ENCODE measurements around the gene ZNF423.

ZNF423 gene

DNA sequence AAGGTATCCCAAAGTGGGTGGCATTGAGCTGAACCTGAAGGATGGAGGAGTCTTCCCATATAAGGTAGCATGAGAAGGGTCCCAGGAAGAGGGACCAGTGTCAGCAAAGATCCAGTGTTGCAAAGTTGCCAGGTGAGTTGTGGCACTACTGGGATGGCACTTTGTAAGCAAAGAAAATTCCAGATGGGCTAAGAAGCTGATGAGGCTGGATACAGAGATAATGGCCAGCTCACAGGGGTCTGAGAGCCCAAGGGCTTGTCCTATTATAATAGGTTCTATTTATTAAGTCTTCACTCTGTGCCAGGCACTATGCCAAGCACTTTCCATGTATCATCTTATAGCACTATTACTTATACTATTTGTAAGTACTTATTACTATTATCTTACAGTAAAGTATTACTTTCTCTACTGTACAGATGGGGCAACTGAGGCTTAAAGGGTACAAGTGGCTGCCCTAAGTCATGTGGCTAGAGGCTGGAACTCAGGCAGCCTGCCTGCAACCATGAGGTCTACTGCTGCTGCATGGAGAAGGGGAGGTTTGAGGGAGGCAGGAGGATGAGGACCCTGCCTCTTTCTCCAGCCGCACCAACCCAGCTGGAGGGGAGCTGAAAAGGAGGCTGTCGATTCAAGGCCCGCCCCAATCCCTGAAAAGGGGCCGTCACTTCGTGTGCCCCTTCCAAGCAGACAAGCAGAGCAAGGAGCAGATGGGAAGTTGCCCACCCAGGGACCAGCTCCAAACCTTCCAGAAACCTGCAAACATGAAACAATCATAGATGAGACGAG, 395.8 kb downstream of the ZNF423 start:
- no peak overlapping the region for H3K27ac Mint-ChIP-seq
- H3K36me3 Mint-ChIP-seq (ENCODE audit: low read depth), result no peaks in the 10 kb centered on the region
- peaks cover 33% of the 10 kb centered on the region for H3K4me1 Mint-ChIP-seq
- H3K9me3 Mint-ChIP-seq, result no peaks in the 10 kb centered on the region
- DNase-seq (no peak), ATAC-seq (no peak)
- no peak overlapping the region for H3K4me3 Mint-ChIP-seq
- H3K27me3 Mint-ChIP-seq, result no peaks in the 10 kb centered on the region

DNA sequence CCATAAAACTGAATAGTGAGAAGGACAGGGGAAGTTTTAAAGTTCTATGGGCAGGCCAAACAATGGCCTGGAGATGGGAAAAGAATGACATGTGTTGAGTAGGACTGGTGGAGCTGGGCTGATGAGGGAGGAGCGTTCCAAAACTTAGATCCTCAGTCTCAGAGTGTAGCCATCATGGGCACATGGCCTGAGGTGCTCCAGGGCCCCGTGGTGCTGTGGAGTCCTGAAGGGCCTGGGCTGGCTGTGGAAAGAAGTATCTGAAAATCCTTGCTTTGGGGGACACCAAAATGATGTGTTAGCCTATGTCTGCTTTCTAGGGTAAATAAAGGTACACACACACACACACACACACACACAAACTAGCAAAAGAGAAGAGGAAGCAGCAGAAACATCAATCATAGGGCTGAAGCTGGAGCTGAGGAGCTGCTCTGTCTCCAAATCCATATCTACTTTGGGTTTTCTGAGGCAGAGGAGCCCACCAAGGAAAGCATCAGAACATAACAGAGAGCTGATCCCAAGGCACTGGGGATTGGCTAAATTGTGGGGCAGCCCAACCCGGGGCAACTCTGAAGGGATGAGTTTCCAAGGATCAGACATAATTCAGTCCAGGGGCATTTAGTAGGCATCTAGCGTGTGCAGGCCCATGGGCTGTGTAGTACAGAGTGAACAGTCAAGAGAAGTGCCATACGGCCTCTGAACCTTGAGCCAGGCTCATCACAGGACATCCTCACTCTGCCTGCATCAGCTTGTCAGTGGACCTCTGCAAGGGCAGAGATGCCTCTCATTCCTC, 397.1 kb downstream of the ZNF423 start:
- Mint-ChIP-seq H3K4me1 (peaks cover 23% of the 10 kb centered on the region), H3K27me3 (peaks cover 2% of the 10 kb centered on the region), H3K36me3 (ENCODE audit: low read depth) (no peaks in the 10 kb centered on the region), H3K9me3 (no peaks in the 10 kb centered on the region), H3K27ac (no peak overlapping the region), H3K4me3 (no peak overlapping the region)
- no peak for DNase-seq
- ATAC-seq, result no peak

DNA sequence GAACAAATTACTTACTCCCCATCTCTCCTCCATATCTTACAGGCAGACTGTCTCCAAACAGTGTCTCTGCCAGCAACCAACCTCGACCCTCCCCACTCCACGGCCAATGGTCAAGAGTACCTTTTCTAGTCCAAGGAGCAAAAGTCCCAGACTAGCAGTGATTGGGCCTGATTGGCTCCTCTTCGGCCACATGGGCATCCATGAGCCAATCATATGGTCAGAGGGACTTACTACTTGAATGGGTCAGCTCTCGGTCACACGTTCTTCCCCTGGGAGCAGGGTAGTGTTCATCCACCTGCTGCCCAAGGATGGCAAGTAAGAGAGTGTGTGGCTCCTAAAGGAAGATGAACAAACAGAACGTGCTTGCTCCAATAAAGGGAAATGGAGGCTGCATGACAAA, 397.7 kb downstream of the ZNF423 start:
- Mint-ChIP-seq H3K9me3 (no peaks in the 10 kb centered on the region), H3K36me3 (ENCODE audit: low read depth) (no peaks in the 10 kb centered on the region), H3K4me1 (peaks cover 17% of the 10 kb centered on the region), H3K27ac (no peak overlapping the region), H3K4me3 (no peak overlapping the region), H3K27me3 (peaks cover 2% of the 10 kb centered on the region)
- ATAC-seq (no peak), DNase-seq (no peak)

DNA sequence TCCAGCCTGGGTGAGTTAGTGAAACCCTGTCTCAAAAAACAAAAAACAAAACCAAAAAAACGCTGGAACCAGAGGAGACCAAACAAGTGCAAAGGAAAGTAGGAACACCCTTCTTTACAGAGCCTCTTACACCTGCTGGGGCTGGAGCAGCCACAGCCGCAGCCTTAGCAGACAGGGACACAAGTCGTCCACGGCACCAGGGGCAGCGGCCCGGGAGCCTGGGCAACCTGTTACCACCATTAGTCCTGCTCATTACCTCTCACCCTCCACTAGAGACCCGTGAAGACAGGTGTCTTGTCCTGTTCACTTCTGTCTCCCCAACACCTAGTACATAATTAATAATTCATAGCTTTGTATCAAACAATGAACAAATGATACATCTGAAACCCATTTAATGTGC, 398.7 kb downstream of the ZNF423 start:
- Mint-ChIP-seq H3K36me3 (ENCODE audit: low read depth) (no peaks in the 10 kb centered on the region), H3K27ac (no peak overlapping the region), H3K4me3 (no peak overlapping the region), H3K27me3 (peaks cover 2% of the 10 kb centered on the region), H3K4me1 (peaks cover 8% of the 10 kb centered on the region), H3K9me3 (no peaks in the 10 kb centered on the region)
- DNase-seq (no peak), ATAC-seq (no peak)

DNA sequence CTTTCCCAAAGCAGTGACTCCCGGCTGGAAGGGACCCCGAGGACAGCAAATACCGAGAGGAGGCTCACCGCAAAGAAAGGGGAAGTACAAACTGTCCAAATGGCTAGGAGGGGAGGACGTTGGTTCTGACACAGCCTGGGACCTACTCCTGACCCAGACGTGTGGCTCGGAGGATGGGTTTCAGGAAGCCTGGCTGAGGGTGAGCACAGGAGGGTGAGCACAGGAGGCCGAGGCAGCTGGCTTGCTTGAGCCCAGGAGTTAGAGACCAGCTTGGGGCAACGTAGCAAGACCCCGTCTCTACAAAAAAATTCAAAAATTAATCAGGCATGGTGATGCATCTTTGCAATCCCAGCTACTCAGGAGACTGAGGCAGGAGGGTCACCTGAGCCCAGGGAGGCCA, 399.1 kb downstream of the ZNF423 start:
- no peaks in the 10 kb centered on the region for H3K9me3 Mint-ChIP-seq
- DNase-seq, result no peak
- peaks cover 2% of the 10 kb centered on the region for H3K27me3 Mint-ChIP-seq
- no peak overlapping the region for H3K4me3 Mint-ChIP-seq
- no peak overlapping the region for H3K27ac Mint-ChIP-seq
- H3K36me3 Mint-ChIP-seq (ENCODE audit: low read depth), result no peaks in the 10 kb centered on the region
- ATAC-seq, result no peak
- peaks cover 4% of the 10 kb centered on the region for H3K4me1 Mint-ChIP-seq

DNA sequence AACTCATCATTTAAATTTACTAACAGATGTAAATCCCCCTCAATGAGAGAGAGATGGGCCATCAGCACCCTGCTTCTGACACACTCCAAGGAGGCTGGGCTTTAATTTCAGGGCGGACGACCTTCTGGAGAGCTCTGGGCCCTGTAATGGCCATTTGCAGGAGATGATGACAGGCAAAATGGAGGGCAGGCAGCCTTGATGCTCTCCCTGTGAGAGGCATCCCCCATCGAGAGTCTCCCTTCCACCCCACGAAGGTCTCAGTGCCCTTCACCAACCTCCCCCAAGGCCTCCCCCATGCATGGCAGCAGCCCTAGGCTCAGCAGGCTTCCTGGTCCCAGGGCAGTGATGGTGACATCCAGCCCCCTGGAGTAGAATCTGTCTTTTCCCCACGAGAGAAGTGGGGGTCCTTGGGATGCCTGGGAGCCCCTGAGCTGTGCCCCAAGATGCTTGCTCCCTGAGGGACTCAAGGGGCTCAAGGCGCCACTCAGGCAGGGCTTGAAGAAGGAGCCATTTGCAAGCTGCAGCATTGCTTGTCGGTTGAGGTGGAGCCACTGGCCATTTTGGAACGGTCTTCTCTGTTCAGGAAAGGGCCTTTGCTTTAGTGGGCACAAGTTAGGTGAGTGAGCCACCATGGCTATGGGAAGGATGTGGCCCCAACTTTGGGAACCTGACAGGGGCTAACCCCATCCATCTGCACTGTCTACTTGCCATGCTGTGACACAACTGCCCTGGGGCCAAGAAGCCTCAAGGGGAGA, 399.7 kb downstream of the ZNF423 start:
- peaks cover 2% of the 10 kb centered on the region for H3K27me3 Mint-ChIP-seq
- peaks cover 2% of the 10 kb centered on the region for H3K4me1 Mint-ChIP-seq
- no peak overlapping the region for H3K27ac Mint-ChIP-seq
- ATAC-seq (no peak), DNase-seq (no peak)
- H3K4me3 Mint-ChIP-seq, result no peak overlapping the region
- H3K9me3 Mint-ChIP-seq, result no peaks in the 10 kb centered on the region
- H3K36me3 Mint-ChIP-seq (ENCODE audit: low read depth), result no peaks in the 10 kb centered on the region

DNA sequence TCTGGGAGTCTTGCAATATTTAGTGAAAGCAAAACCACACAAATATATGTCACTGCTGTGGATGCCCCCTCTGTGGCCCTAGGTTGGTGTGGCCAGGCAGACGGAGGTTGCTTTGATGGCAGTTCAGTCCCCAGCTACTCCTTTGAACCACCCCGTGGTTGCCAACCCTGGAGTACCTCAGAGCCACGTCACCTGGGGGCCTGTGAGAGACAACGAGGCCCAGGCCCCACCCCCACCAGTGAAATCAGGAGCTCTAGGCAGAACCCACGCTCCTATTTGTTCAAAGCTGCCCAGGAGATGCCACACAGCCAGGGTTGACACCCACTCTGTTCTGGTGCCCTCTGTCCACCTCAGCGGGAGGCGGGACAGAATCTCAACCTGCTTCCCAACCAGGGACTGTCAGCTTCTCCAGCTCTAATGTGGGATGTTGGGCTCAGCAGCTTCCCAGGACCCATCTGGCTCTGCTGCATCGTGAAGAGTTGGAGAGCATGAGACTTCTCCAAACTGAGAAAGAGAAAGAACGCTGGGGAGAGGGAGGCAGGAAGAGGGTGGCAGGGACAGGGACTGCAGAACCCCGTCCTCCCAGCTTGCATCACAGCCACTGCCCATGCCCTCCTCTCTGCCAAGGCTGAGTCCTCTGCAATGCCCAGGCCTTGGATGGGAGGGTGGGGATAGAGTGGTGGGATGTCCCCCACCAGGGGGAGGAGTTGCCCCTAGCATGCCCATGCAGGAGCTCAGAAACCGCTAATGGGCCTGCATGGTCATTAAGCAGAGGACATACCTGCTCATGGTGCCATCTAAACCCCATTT, 400.5 kb downstream of the ZNF423 start:
- H3K4me3 Mint-ChIP-seq, result no peak overlapping the region
- H3K9me3 Mint-ChIP-seq, result no peaks in the 10 kb centered on the region
- ATAC-seq (no peak), DNase-seq (no peak)
- peaks cover 2% of the 10 kb centered on the region for H3K27me3 Mint-ChIP-seq
- H3K36me3 Mint-ChIP-seq (ENCODE audit: low read depth), result no peaks in the 10 kb centered on the region
- H3K4me1 Mint-ChIP-seq, result no peaks in the 10 kb centered on the region
- H3K27ac Mint-ChIP-seq, result no peak overlapping the region

DNA sequence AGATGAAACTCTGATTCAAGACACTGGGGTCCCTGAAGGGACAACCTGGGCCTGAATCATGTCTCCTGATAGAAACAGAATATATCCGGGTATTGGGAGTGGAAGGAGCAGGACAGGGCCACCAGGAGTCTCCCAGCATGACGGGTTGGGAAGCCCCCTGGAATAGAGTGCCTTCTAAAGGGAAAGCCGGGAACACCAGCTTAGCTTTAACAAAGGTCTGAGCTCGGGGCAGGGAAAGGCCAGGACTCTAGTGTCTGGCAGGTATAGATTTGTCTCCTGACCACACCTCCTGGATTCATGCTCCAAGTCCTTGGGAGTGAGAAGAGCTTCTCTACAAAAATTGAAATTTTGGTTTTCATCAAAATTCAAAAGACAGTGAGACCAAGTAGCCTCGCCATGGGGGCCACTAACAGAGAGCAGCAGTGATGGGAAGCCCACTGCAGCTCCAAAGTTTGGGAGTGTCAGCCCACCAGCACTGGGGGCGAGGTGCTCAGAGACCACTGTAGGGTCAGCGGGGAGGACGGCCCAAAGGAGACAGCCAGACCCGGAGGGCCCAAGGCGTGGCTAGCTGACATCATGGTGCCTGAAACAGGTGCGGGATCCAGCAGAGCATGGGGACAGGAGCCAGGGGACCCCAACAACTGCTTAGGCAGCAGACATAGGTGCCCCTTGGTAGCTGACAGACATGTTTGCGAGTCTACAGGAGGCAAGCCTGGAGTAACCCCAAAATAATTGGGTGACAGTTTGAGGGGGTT, 401.3 kb downstream of the ZNF423 start:
- Mint-ChIP-seq H3K4me3 (no peak overlapping the region), H3K36me3 (ENCODE audit: low read depth) (no peaks in the 10 kb centered on the region), H3K4me1 (no peaks in the 10 kb centered on the region), H3K27me3 (peaks cover 2% of the 10 kb centered on the region), H3K9me3 (no peaks in the 10 kb centered on the region), H3K27ac (no peak overlapping the region)
- DNase-seq, result no peak
- ATAC-seq, result no peak

DNA sequence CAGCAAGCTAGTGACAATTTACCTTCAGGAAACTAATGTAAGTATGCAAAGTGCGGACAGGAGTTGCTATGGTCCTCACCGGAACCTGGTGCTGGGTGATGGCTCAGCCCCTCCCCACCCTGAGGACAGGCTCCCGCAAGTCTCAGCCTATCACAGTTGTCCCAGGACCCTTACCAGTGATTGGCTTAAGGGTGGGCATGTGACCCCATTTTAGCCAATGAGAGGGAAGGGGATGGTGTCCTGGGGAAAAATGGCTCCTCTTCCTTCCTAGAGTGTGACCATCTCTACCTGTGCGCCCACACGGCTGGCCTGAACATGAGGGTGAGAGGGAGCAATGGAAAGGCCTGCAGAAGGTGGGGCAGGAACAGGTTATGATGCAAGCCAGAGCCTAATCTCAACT, 401.9 kb downstream of the ZNF423 start:
- ATAC-seq, result no peak
- no peak overlapping the region for H3K27ac Mint-ChIP-seq
- DNase-seq, result no peak
- no peaks in the 10 kb centered on the region for H3K9me3 Mint-ChIP-seq
- H3K4me3 Mint-ChIP-seq, result no peak overlapping the region
- H3K27me3 Mint-ChIP-seq, result peaks cover 2% of the 10 kb centered on the region
- no peaks in the 10 kb centered on the region for H3K36me3 Mint-ChIP-seq (ENCODE audit: low read depth)
- H3K4me1 Mint-ChIP-seq, result no peaks in the 10 kb centered on the region

DNA sequence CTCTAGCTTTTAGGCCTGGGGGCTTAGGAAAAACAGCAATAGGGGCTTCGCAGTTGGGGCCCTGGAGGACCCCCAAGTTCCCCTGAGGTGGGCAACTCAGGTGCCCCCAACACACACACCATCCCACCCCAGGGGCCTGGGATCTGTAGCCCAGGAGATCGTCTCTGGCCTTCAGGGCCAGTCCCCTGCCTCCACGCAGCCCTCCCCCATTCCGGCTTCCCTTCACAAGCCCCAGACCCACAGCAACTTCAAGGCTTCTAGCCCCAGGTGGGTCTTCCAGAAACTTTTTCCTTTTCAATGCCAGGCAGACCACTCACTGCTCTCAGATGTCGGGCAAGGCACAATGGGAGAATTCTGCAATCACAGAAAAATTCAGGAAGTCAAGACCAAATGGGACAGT, 402.9 kb downstream of the ZNF423 start:
- H3K9me3 Mint-ChIP-seq, result no peaks in the 10 kb centered on the region
- ATAC-seq (no peak), DNase-seq (no peak)
- no peaks in the 10 kb centered on the region for H3K36me3 Mint-ChIP-seq (ENCODE audit: low read depth)
- no peaks in the 10 kb centered on the region for H3K4me1 Mint-ChIP-seq
- no peak overlapping the region for H3K27ac Mint-ChIP-seq
- no peak overlapping the region for H3K4me3 Mint-ChIP-seq
- peaks cover 2% of the 10 kb centered on the region for H3K27me3 Mint-ChIP-seq

DNA sequence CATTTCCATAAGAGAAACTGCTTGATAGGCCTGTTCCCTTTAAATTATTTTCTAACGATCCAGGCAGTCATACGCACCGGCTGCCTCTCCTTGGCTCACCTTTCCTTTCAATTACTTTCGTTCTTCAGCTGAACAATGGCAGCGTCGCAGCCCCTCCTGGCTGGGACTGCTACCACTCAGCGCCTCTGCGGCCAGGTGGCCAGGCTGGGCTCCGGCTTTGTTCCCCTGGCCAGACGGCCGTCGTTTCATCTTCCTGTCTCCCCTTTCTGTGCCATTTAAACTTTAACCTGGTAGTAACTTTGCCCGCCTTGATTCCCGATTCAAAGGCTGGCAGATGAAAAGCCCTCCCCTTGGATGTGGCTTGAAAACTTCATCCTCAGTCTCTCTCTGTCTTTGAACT, 403.3 kb downstream of the ZNF423 start:
- Mint-ChIP-seq H3K27ac (no peak overlapping the region), H3K4me3 (no peak overlapping the region), H3K27me3 (peaks cover 2% of the 10 kb centered on the region), H3K9me3 (no peaks in the 10 kb centered on the region), H3K4me1 (no peaks in the 10 kb centered on the region), H3K36me3 (ENCODE audit: low read depth) (no peaks in the 10 kb centered on the region)
- ATAC-seq (no peak), DNase-seq (no peak)

DNA sequence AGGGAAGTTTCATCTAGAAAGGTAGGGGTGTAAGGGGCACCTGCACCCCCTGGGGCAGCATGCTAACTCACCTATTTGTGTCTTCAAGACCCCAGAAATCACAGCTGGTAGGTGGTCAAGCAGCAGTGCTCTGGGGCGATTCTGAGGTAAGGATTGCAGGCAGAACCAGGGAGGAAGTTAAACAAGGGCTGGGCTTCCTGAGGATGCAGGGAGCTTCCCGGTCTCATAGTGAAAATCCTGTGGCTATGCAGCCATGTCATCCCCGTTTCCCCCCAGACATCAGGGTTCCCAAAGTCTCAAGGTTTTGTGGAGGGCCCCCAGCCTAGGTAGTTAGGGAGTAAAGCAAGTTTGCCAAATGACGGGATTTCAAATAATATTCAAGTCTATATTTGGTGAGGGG, 403.8 kb downstream of the ZNF423 start:
- no peak for ATAC-seq
- Mint-ChIP-seq H3K27ac (no peak overlapping the region), H3K4me1 (no peaks in the 10 kb centered on the region), H3K36me3 (ENCODE audit: low read depth) (no peaks in the 10 kb centered on the region), H3K27me3 (peaks cover 2% of the 10 kb centered on the region), H3K9me3 (no peaks in the 10 kb centered on the region), H3K4me3 (no peak overlapping the region)
- no peak for DNase-seq

DNA sequence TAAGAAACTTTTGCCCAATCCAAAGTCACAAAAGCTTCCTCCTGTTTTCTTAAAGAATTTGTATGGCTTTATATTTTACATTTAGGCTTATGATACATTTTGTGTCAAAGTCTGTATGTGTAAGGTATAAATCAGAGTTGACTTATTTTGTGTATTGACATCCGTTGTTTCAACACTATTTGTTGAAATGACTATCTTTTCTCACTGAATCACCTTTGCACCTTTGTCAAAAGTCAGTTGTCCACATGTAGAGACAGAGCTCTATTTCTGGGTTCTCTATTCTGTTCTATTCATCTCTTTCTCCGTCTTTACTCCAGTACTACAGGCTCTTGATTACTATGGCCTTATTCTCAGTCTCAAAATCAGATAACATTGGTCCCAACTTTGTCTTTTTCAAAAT, 409.1 kb downstream of the ZNF423 start:
- Mint-ChIP-seq H3K27ac (no peak overlapping the region), H3K4me1 (peaks cover 6% of the 10 kb centered on the region), H3K4me3 (no peak overlapping the region), H3K36me3 (ENCODE audit: low read depth) (no peaks in the 10 kb centered on the region), H3K27me3 (no peaks in the 10 kb centered on the region), H3K9me3 (no peaks in the 10 kb centered on the region)
- no peak for DNase-seq
- ATAC-seq, result no peak

DNA sequence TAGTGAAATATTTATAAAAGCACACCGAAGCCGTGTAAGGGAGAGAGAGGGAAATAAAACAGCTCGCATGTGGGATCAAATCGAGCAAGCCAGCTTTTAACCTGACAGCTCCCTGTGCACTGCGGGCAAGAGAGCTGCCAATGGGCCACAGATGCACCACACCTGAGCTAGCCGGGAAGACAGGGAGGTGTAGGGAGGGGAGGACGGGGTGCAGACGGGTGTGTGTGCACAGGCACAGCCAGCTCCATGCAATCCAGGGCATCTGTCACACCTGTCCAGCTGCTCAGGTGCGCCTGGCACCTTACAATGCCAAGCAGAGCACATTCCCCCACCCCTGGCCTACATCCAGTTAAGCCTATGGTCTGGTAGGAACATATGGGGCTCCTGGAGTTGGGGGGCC, 412.3 kb downstream of the ZNF423 start:
- Mint-ChIP-seq H3K27ac (no peak overlapping the region), H3K4me1 (peaks cover 23% of the 10 kb centered on the region), H3K36me3 (ENCODE audit: low read depth) (no peaks in the 10 kb centered on the region), H3K4me3 (no peak overlapping the region), H3K9me3 (no peaks in the 10 kb centered on the region), H3K27me3 (no peaks in the 10 kb centered on the region)
- no peak for ATAC-seq
- DNase-seq, result no peak

Data from activated naive CD8-positive, alpha-beta T cell treated with anti-CD3 and anti-CD28 coated beads, Interleukin-2, amount 50 U/mL, for 24 hours (primary cell).